Mucosa of descending colon (tissue), 3 donors: ENCODE results near the gene CDH4. TPM values are rescaled to one million over a fixed set of nuclear protein-coding genes. Genes with fewer than 3 reads are reported as not detected.

ENCODE experiments used
- ATAC-seq: fragments of 200-7000 bp; cut with Tn5 transposase; one replicate; pipeline ENCODE4 v1.9.1; 2020; ENCODE audit warnings: mild to moderate bottlenecking, moderate library complexity
- DNase-seq, 3 donors: peaks; one replicate each; pipeline ENCODE4 v3.0.0-alpha.2; 2020
- H3K36me3 ChIP-seq: fragments of 200-600 bp; one replicate; pipeline ENCODE4 v1.8.0; 2021; ENCODE audit warnings: low read depth, mild to moderate bottlenecking
- H3K4me1 ChIP-seq: fragments of 200-600 bp; one replicate; pipeline ENCODE4 v1.8.0; 2021; ENCODE audit warnings: low read depth, mild to moderate bottlenecking
- H3K4me3 ChIP-seq: fragments of 200-600 bp; one replicate; pipeline ENCODE4 v1.8.0; 2021; ENCODE audit warnings: mild to moderate bottlenecking
- H3K9me3 ChIP-seq: fragments of 200-600 bp; one replicate; pipeline ENCODE4 v1.8.0; 2021; ENCODE audit warnings: mild to moderate bottlenecking
- intact Hi-C, 2 donors: fragments of 100-400 bp; cut with DNase I in 1 of 2; cut with micrococcal nuclease in 1 of 2; formaldehyde crosslinking; loops; one replicate each; pipeline versions ENCODE4 v1.11.0 to v1.11.1; 2022; cut with DNase I, micrococcal nuclease
- total RNA-seq, 3 donors: library from RNA; stranded (reverse); fragmentation: NEBNext Ultra II Directional in 2 of 3; extraction: Animal tissue kit (Norgen Biotek cat#: 25700) in 2 of 3; gene quantifications; one replicate each; pipeline versions ENCODE4 v1.2.1 to v1.2.4, GENCODE V29; 2021 to 2023
- TF ChIP-seq, protein P1 (sequence below): fragments of 200-600 bp; IDR thresholded peaks from one replicate; pipeline ENCODE4 v1.8.0; 2022; ENCODE audit warnings: antibody characterized with exemption, mild to moderate bottlenecking
- donor health status: DM: no; HTN: no; CAD: no; lungs with moderate emphysema.
- donor health status: DM: no; HTN: no; CAD: no.
- donor health status: DM: no; HTN: yes; CAD: no.

The CDH4 gene
- total RNA-seq, 3 donors from 2014 or later = 0.16 TPM; not detected in 2

- intact Hi-C loops = no loop called here
These were observed 553.3 kb downstream of the CDH4 start for GRCh38 chr20:61805365-61805764.

DNA sequence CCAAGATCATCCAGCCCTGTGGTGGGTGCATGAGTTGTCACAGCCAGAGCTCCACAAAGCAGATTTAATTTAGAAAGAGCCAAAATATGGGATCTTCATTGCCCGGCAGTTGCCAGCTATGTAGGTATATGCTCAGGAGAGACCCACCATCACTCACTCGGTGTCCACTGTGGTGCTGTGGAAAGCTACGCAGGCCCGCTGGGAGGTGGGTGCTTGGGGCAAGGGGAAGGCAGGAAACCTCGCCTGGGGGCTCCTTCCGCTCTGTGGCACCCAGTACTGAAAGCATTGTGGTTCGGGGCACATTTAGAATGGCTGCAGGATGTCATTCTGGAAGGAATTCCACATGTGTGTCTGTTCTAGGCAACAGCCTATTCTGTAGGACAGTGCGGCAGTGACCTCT is 553.7 kb downstream of the CDH4 start:
- TF ChIP-seq, protein P1, sequence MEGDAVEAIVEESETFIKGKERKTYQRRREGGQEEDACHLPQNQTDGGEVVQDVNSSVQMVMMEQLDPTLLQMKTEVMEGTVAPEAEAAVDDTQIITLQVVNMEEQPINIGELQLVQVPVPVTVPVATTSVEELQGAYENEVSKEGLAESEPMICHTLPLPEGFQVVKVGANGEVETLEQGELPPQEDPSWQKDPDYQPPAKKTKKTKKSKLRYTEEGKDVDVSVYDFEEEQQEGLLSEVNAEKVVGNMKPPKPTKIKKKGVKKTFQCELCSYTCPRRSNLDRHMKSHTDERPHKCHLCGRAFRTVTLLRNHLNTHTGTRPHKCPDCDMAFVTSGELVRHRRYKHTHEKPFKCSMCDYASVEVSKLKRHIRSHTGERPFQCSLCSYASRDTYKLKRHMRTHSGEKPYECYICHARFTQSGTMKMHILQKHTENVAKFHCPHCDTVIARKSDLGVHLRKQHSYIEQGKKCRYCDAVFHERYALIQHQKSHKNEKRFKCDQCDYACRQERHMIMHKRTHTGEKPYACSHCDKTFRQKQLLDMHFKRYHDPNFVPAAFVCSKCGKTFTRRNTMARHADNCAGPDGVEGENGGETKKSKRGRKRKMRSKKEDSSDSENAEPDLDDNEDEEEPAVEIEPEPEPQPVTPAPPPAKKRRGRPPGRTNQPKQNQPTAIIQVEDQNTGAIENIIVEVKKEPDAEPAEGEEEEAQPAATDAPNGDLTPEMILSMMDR = no peak
- Histone ChIP-seq H3K36me3 (no peaks in the 10 kb centered on the region), H3K4me3 (no peak overlapping the region), H3K9me3 (no peaks in the 10 kb centered on the region), H3K4me1 (no peaks in the 10 kb centered on the region)
- DNase-seq (peak in 1 of 3 donors; percentile 12), ATAC-seq (no peak)
- intact Hi-C loops = no loop called here

More at GRCh38 chr20:61805365-61805764, 553.3 kb downstream of the CDH4 start:
- H3K4me1 ChIP-seq = no peaks in the 10 kb centered on the region
- ATAC-seq (no peak), DNase-seq (peak in 2 of 3 donors; percentile 7 to 27)
- H3K4me3 ChIP-seq = no peak overlapping the region
- H3K36me3 ChIP-seq = no peaks in the 10 kb centered on the region
- no peaks in the 10 kb centered on the region for H3K9me3 ChIP-seq
- TF ChIP-seq, protein P1 = no peak

DNA sequence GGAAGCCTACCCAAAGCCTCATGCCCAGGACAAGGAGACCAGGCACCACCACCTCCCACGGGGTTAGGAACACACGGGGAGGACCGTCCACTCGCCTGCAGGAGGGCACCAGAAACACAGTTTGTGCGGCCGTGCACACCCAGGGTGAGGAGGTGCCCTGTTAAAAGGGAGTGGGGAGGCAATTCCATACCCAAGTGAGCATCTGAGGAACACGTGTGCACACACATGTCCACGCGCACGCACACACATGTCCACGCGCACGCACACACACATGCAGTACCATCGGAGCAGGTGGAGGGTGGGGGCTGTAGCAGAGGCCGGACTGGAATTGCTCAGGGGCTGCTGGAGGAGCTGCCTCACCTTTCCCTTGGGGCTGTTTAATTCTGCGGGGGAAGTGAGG is 554.3 kb downstream of the CDH4 start:
- Histone ChIP-seq H3K36me3 (no peaks in the 10 kb centered on the region), H3K9me3 (no peaks in the 10 kb centered on the region), H3K4me1 (no peaks in the 10 kb centered on the region), H3K4me3 (no peak overlapping the region)
- TF ChIP-seq, protein P1 = no peak
- DNase-seq (peak in 2 of 3 donors; percentile 2 to 17), ATAC-seq (no peak)
- intact Hi-C loops = no loop called here

DNA sequence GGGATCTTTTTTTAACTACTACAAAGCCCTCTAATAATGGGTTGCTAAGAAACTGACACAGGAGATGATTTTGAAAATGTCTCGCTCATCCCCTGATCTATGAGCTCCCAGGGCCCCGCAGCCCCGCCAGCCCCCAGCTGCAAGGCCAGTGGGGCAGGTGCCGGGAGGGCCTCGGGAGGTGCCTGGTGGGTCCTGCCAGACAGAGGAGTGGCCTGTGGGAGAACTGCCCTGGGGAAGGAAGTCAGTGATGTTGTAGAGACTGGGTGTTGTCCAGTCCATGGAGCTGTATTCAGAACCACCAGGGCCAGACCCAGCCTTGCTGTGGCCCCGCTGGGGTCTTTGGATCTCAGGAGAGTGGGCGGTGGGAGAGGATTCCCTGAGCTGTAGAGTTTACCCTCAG is 554.9 kb downstream of the CDH4 start:
- intact Hi-C loops = no loop called here
- DNase-seq (peak in 2 of 3 donors; percentile 5 to 18), ATAC-seq (no peak)
- Histone ChIP-seq H3K9me3 (no peaks in the 10 kb centered on the region), H3K36me3 (no peaks in the 10 kb centered on the region), H3K4me3 (no peak overlapping the region), H3K4me1 (no peaks in the 10 kb centered on the region)
- TF ChIP-seq, protein P1 = no peak

- no peak for ATAC-seq
- H3K4me1 ChIP-seq = no peaks in the 10 kb centered on the region
- H3K4me3 ChIP-seq = no peak overlapping the region
- peak in 2 of 3 donors; percentile 8 to 17 for DNase-seq
- TF ChIP-seq, protein P1 = no peak
- no peaks in the 10 kb centered on the region for H3K9me3 ChIP-seq
- intact Hi-C loops = no loop called here
- H3K36me3 ChIP-seq = no peaks in the 10 kb centered on the region
These were observed 555.6 kb downstream of the CDH4 start for GRCh38 chr20:61807471-61808160.
